Body of pancreas (tissue), 4 donors: ENCODE data around the gene FOXR2. TPM values are rescaled to one million over a fixed set of nuclear protein-coding genes. Genes with fewer than 3 reads are reported as not detected.

ENCODE experiments used
- ATAC-seq: fragments of 150-250 bp; one replicate; pipeline ENCODE4 v1.9.1; 2016
- DNase-seq, 4 donors: peaks; one replicate each; pipeline ENCODE4 v3.0.0-alpha.2; 2019
- H3K27ac ChIP-seq, 4 donors: fragments of 200-600 bp; sonication (generic); 1 replicate in 3 of 4; 2 replicates in 1 of 4; pipeline versions ENCODE4 v1.5.1 to v1.6.1; 2016 to 2019; ENCODE audit warnings: mild to moderate bottlenecking in 1 of 4, mixed read lengths in 1 of 4, moderate library complexity in 1 of 4
- H3K27me3 ChIP-seq, 2 donors: fragments of 200-600 bp; sonication (generic); one replicate each; pipeline ENCODE4 v1.6.0; 2016; ENCODE audit warnings: mild to moderate bottlenecking in 1 of 2
- H3K36me3 ChIP-seq, 2 donors: fragments of 200-600 bp; sonication (generic); replicated peaks in 1 of 2; 2 replicates each; pipeline ENCODE4 v1.5.1; 2016; ENCODE audit warnings: low read depth in 2 of 2; ENCODE audit not compliant: insufficient read depth in 1 of 2
- H3K4me1 ChIP-seq: fragments of 200-600 bp; sonication (generic); one replicate; pipeline ENCODE4 v1.6.0; 2016
- H3K4me3 ChIP-seq, 2 donors: fragments of 200-600 bp; sonication (generic); 1 replicate in 1 of 2; 2 replicates in 1 of 2; pipeline ENCODE4 v1.5.1; 2016 to 2019
- H3K9me3 ChIP-seq, 3 donors: fragments of 200-600 bp; sonication (generic); 1 replicate in 2 of 3; 2 replicates in 1 of 3; pipeline ENCODE4 v1.5.1; 2016
- CTCF ChIP-seq, 7 experiments: fragments of 450-650 bp in 4 of 7; fragments of 200-600 bp in 3 of 7; sonication (generic) in 3 of 7; IDR thresholded peaks; one replicate each; pipeline ENCODE4 v1.5.1; 2016 to 2019; ENCODE audit warnings: antibody characterized with exemption in 7 of 7
- POLR2A ChIP-seq, 3 donors: fragments of 450-650 bp; IDR thresholded peaks; one replicate each; pipeline ENCODE4 v1.6.1; 2016; ENCODE audit warnings: antibody characterized with exemption in 3 of 3, mild to moderate bottlenecking in 2 of 3
- WGBS, 2 donors: methylation state at CpG; one replicate each; pipeline ENCODE4 v1.1.5; 2017; 5-methylcytosine and 5-hydroxymethylcytosine counted together
- intact Hi-C: fragments of 100-400 bp; cut with DNase I; formaldehyde crosslinking; loops from one replicate; pipeline ENCODE4 v1.15.1; 2023
- total RNA-seq, 2 donors: library from RNA; depleted of rRNA; stranded (reverse); fragments of >200 nt; gene quantifications; one replicate each; pipeline ENCODE4 v1.1.0, GENCODE V29; 2016

Gene FOXR2
- total RNA-seq, 2 donors from 2014 or later, result not detected

- TF ChIP-seq POLR2A (IDR thresholded peaks at IDR 0.05) (no peak), CTCF (IDR thresholded peaks at IDR 0.05) (no peak)
- intact Hi-C loops, result no loop called here
- WGBS, 2 donors, result 12 to 24% methylated on average over 4 of the region's 4 CpGs
- no peaks in the 10 kb centered on the region for H3K36me3 ChIP-seq
- H3K9me3 ChIP-seq, result no peaks in the 10 kb centered on the region
- H3K4me3 ChIP-seq, result no peak overlapping the region
- no peaks in the 10 kb centered on the region for H3K4me1 ChIP-seq
- H3K27ac ChIP-seq, result no peak overlapping the region
- peak; percentile 13 to 48 (median 26) for DNase-seq
- H3K27me3 ChIP-seq, result no peaks in the 10 kb centered on the region
- peak; percentile 69 for ATAC-seq
Measured at GRCh38 chrX:55640854-55641253, 17.7 kb downstream of the FOXR2 start.

GRCh38 chrX:55648434-55648833 is 25.2 kb downstream of the FOXR2 start:
- TF ChIP-seq CTCF (IDR thresholded peaks at IDR 0.05) (no peak), POLR2A (IDR thresholded peaks at IDR 0.05) (no peak)
- H3K27me3 ChIP-seq, result no peaks in the 10 kb centered on the region
- DNase-seq (no peak), ATAC-seq (no peak)
- WGBS, 2 donors, result 58 to 83% methylated on average over 1 to 4 of the region's 5 CpGs
- H3K4me3 ChIP-seq, result no peak overlapping the region
- H3K36me3 ChIP-seq, result no peaks in the 10 kb centered on the region
- intact Hi-C loops, result no loop called here
- H3K9me3 ChIP-seq, result no peaks in the 10 kb centered on the region
- H3K4me1 ChIP-seq, result no peaks in the 10 kb centered on the region
- no peak overlapping the region for H3K27ac ChIP-seq

- DNase-seq, result no peak
- Histone ChIP-seq H3K4me1 (no peaks in the 10 kb centered on the region), H3K27me3 (no peaks in the 10 kb centered on the region), H3K9me3 (no peaks in the 10 kb centered on the region), H3K4me3 (no peak overlapping the region), H3K36me3 (no peaks in the 10 kb centered on the region), H3K27ac (no peak overlapping the region)
- TF ChIP-seq POLR2A (IDR thresholded peaks at IDR 0.05) (no peak), CTCF (IDR thresholded peaks at IDR 0.05) (no peak)
- 24 to 31% methylated on average over 2 of the region's 2 CpGs for WGBS, 2 donors
- intact Hi-C loops, result no loop called here
- ATAC-seq, result no peak
Measured at GRCh38 chrX:55659931-55660330, 36.7 kb downstream of the FOXR2 start.

GRCh38 chrX:55663584-55663983 is 40.4 kb downstream of the FOXR2 start:
- intact Hi-C loops, result no loop called here
- Histone ChIP-seq H3K27me3 (no peaks in the 10 kb centered on the region), H3K4me1 (no peaks in the 10 kb centered on the region), H3K27ac (no peak overlapping the region), H3K9me3 (no peaks in the 10 kb centered on the region), H3K36me3 (no peaks in the 10 kb centered on the region), H3K4me3 (no peak overlapping the region)
- 27 to 47% methylated on average over 3 of the region's 3 CpGs for whole genome bisulfite sequencing, 2 donors
- no peak for TF ChIP-seq POLR2A (IDR thresholded peaks at IDR 0.05)
- TF ChIP-seq CTCF (IDR thresholded peaks at IDR 0.05), result no peak
- ATAC-seq (no peak), DNase-seq (no peak)

- intact Hi-C loops, result no loop called here
- no peaks in the 10 kb centered on the region for H3K27me3 ChIP-seq
- no peaks in the 10 kb centered on the region for H3K9me3 ChIP-seq
- no peak overlapping the region for H3K27ac ChIP-seq
- ATAC-seq, result no peak
- WGBS, 2 donors, result 47 to 60% methylated on average over 1 of the region's 1 CpG
- no peaks in the 10 kb centered on the region for H3K36me3 ChIP-seq
- no peak overlapping the region for H3K4me3 ChIP-seq
- TF ChIP-seq CTCF (IDR thresholded peaks at IDR 0.05) (no peak), POLR2A (IDR thresholded peaks at IDR 0.05) (no peak)
- no peak for DNase-seq
- no peaks in the 10 kb centered on the region for H3K4me1 ChIP-seq
Measured at GRCh38 chrX:55668084-55668483, 44.9 kb downstream of the FOXR2 start.
